ENCODE results near the gene BCL2.

Gene BCL2

DNA sequence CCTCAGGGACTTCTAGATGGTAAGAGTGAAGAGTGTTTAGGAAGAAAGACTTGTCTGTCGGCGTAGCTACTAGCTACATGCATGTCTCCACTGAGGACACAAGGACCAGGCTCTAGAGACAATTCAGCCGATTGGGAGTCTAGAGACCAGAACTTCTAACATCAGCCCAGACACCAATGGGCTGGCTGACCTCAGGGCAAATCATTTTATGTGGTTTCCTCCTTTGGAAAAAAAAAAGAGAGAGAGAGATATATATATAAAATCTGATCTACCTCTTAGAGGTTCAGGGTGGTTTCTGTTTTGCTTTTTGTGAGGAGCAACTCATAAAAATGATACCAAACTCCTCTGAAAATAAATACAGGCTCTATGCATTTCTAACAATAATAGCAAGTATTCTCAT lies 212.8 kb downstream of the BCL2 start:
- no peak for DNase-seq (ENCODE audit: low spot score)

DNA sequence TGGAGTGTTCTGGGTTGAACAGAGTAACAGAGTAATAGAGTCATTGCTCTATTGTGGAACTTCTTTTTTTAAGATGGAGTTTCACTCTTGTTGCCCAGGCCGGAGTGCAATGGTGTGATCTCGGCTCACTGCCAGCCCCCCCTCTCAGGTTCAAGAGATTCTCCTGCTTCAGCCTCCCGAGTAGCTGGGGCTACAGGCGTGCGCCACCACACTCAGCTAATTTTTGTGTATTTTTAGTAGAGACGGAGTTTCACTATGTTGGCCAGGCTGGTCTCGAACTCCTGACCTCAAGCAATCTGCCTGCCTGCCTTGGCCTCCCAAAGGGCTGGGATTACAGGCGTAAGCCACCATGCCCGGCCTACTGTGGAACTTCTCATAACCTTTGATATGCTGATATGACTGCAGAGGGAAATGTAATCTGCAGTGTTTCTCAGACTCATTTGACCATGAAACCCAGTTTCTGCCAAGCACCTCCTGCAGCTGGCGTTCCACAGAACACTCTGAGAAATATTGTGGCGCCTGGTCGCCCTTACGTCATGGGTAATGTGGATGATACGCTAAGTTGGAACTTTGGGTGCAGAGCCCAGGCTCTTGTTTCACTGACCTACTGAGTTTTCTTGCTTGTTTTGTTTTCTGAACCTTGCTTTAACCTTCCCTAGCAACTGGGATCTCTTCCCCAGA lies 213.8 kb downstream of the BCL2 start:
- DNase-seq (ENCODE audit: low spot score): no peak

DNA sequence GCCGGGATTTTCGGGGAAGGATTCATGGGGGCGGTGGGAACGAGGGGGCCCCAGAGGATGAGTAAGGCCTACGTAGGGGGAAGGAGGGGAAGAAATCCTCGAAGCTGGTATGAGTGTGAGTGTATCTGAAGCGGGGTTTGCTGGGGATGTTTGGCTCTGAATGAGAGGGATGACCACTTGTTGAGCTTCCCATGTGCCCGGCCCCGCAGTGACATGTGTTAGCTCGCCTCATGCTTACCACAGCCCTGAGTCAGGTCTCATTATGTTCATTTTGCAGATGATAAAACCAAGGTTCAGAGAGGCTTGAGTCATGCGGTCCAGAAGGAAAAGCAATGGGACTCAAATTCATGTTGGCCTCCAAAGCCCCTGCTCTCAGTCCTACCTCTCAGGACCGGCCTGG lies 214.7 kb downstream of the BCL2 start:
- DNase-seq (ENCODE audit: low spot score): no peak

GRCh38 chr18:63102941-63103744 lies 216.4 kb downstream of the BCL2 start:
- DNase-seq (ENCODE audit: low spot score): no peak

GRCh38 chr18:63100630-63101055 lies 218.9 kb downstream of the BCL2 start:
- DNase-seq (ENCODE audit: low spot score): no peak

DNA sequence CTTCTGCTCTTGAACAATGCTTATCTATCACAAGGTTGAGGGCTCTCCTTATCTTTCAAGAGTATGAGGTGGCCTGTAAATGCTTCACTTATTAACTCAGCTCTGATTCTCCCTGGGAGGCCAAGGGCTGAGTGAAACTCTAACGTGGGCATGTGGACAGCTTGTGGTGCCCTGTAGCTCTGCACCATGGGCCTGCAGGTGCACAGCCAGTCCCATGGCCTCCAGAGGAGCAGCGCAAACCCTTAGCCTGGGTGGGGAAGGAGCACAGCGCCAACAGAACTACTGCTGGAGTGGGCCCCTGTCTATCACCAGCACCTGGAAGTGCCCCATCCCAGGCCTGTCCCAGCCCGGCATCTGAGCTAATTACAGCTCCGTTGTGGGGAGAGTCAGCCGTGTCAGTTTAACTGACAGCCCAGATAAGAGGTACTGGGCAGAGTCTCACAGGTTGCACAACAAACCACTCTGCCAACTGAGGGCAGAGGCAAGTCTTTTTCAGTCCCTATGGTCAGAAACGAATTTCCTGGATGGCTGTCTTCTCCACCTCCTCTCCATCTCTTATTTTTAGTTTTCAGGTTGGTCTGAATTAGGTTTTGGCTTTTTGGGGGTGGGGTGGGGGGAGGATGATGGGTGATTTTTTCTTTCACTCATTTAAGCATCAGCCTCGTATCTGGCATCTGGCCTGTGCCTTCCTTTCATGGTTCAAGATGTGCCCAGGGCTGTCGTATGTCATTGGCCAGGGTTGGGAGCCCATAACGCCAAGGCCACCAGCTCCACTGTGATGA lies 219.5 kb downstream of the BCL2 start:
- DNase-seq (ENCODE audit: low spot score): no peak

DNA sequence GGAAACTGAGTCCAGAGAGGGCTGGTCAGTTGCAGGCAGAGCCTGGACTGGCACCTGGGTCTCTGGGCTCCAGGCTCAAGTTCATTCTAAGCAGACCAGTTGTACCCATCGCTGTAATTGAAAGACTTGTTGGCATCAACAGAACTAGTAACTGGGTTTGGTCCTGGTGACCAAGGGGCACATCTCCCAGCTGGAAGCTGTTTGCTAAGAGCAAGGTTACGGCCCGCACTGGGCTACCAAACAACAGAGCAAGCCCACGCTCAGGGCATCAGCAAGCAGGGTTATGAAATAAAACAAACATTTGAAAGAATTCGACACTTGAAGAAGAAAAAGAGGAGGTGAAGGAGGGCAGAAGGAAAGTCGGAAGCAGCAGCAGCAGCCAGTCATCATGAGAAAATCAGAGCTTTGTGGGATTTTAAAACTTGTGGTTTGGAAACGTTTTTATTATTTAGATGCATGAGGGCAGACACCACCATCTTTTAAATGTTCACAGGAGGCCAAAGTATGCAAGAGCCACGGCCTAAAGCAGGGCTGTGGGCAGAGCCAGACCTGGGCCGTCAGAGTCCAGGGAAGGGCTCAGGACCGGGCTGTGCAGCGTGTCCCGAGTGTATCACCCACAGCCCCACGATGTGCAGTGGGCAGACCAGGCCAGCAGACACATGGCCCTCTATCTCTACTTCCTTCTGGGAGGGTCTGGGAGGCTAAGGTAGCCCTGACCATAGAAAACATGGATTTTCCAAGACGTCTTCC lies 220.3 kb downstream of the BCL2 start:
- no peak for DNase-seq (ENCODE audit: low spot score)

DNA sequence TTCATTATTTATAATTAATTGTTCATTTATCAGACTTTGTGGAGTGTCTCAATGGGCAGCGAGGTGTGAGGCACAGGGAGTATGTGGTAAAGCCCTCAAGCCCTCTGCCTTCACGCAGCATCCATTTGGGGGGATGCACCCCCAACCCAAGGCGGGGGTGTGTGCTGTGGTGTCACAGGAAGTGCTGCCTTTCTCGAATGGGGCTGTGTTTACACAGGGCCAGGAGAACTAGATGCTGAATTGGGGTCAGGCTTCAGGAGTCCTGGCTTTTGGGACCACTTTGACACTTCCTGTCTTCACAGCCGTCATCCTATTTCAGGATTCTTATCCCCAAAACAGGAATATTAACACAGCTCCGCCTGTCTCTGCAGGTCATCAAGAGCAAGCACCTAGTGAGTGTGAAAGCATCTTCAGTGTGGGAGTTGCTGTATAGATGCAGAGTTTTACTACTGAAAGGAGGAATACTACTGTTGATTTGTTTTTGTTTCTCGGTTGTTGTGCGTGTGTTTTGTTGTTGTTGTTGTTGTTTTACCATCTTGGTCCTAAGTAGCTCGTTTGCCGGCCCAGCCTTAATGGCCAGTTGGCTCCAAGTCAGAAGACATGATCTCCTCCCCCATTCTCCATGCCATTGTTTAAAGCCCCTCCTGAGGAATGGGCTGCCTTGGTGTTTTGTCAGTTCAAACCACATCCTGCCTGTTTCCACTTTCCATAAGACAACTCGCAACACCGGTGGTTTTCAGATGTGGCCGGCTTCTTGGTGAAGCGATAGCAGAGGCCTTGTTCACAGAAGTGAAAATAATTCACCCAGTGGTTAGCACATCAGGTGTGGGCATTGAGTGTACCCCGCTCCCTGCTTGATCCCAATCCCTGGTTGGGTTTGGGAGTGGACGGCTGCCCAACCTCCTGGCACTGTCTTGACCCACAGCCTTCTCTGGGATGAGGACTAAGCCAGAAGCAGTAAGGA lies 221.3 kb downstream of the BCL2 start:
- peak; percentile 34 for DNase-seq (ENCODE audit: low spot score)

DNA sequence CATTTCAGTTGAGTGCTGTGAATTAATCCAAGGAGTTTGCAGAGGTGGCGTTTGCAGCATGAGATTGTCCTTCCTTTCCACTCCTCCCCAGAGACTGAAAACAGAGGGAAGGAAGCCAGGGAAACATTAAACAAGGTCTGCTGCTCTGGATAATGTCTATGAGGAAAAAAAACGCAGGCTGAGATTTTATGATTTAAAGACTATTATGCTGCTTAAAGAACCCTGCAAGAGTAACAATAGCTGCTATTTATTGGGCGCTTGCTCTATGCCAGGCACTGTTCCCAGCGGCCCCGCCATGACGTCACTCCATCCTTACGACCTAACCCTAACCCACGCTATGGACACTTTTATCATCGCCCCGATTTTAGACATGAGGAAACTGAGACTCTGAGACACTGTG lies 222.4 kb downstream of the BCL2 start:
- no peak for DNase-seq (ENCODE audit: low spot score)

DNA sequence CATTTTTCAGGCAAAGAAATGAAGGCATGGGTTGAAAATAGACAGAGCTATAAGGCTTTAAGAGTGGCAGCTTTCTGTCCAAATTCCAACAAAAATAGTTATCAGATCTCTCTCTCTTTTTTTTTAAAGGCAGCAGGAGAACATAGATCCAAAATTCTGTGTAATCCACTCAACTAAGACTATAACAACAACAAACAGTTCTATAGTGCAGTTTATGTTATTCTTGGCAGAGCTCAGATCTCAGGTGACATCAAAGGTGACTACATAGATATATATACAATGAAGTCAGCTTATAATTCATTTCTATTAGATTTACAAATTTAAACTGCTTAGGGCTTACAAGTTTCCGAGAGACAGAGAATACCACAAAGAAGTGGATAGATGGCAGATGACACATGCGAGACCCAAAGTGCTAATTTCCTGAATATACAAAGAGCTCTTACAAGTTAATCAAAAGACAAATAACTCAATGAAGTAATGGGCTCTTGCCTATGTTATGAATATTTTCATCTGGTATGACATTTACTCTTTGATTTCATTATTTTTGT lies 223.2 kb downstream of the BCL2 start:
- no peak for DNase-seq (ENCODE audit: low spot score)

DNA sequence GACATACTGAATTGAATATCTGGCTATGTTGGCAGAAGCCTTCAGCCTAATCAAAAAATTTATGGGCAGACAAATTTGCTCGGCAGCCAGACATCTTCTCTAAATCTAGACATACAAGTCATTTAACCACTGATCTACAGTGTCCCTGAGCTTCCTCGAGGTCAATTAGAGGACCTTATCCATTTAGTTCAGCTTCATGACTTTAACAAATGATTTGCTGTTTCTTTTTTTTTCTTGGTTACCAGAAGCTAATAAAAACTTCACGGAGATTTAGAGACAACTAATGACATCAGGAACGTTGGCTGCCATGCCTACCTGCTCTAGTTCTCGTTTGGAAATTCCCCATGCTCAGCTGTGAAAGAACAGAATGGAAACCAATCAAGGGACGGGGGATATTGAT lies 223.8 kb downstream of the BCL2 start:
- no peak for DNase-seq (ENCODE audit: low spot score)

DNA sequence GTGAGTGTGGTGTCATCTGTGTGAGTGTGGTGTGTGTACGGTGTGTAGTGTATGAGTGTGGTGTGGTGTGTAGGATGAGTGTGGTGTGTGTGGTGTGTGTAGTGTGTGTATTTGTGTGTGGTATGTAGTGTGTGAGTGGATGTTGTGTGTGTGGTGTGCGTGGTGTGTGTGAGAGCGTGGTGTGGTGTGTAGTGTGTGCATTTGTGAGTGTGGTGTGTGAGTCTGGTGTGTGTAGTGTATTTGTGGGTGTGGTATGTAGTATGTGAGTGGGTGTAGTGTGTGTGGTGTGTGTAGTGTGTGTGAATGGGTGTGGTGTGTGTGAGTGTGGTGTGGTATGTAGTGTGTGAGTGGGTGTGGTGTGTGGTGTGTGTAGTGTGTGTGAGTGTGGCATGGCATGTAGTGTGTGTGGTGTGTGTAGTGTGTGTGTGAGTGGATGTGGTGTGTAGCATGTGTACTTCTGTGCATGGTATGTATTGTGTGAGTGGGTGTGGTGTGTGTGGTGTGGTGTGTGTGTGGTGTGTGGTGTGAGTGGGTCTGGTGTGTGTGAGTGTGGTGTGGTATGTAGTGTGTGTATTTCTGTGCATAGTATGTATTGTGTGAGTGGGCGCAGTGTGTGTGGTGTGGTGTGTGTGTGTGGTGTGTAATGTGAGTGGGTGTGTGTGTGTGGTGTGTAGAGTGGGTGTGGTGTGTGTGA lies 227.8 kb downstream of the BCL2 start:
- DNase-seq (ENCODE audit: low spot score): no peak

DNA sequence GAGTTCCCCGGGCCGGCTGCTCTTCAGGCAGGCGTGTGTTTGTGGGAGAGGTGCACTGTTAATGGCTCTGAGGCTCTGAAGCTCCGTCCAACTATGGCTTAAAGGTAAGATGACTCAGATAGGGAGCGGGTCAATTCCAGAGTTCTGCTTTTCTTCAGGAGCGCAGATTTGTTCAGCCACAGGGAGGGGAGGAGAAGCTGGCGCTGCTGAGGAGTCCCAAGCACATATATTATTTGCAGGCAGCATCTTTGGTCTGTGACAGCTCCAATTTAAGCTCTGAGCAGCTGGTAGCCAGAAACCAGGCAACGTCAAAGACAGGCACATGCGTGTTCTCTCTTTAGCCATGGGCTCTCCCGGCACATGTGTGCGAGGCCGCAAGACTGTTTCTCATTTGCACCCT lies 229.2 kb downstream of the BCL2 start:
- DNase-seq (ENCODE audit: low spot score): no peak

DNA sequence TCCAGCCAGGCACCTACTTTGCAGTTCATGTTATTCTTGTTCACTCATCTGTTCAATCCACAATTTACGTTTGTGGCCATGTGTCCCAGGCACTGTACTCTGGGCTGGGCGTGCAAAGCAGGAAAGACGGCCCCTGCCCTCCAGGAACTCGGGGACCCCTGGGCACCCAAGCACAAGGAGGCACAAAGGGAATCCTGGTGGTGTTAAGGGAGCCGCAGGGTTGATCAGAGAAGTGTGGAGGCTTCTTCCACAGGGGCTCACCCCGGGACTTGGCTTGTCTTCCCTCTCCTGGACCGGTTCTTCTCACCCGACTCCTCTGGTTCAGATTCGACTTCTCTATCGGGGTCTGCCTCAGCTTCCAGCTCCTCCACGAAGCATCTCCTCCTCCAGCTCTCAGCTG lies 230.5 kb downstream of the BCL2 start:
- no peak for DNase-seq (ENCODE audit: low spot score)

DNA sequence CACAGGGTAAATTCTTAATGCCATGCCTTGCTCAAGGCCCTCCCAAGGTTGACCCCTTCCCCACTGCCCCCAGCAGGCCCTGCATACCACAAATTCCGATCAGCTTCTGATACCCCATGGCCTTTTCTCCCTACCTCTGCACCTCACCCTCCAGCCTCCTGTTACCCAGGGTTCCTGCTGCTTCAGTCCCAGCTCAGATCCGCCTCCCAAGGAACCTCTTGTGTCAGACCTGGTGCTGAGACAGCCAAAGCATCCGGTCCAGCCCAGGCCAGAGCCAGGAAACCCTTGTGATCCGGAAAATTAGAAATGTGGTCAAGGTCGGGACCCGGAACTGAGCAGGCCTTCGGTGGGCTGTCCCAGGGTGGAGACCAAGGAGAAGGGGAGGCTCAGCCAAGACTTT lies 231.3 kb downstream of the BCL2 start:
- DNase-seq (ENCODE audit: low spot score): no peak

DNA sequence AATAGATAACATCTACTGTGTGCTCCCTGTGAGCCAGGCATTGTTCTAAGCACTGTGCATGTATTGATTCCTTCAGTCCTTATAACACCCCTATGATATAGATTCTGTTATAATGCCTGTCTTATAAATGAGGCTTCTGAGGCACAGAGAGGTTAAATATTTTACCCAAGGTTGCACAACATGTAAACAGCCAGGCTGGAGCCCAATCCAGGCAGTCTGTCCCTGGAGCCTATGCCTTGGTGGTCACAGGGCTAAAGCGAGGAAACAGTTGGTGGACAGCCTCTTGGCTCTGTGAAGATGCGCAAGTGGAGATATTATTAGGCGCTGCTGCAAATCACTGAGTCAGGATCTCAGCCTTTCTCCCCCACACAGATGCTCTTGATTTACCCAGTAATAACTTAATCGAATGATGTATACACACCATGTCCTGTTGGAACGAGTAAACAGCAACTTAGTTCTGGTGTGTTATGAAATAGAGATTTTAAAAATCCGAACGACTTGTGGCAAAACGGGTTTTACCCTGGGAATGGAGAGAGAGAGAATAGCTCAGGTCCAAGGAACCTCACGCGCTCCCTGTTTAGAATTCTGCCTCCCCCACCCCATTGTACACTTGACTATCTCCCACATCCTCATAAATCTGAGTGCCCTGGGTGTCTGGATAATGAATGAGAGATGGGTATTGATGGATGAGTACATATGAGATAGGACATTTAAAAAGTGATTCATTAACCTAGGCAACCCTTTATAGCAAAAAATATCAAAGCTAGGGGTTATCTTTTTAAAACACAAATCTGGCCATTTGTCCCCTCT lies 231.9 kb downstream of the BCL2 start:
- DNase-seq (ENCODE audit: low spot score): no peak

DNA sequence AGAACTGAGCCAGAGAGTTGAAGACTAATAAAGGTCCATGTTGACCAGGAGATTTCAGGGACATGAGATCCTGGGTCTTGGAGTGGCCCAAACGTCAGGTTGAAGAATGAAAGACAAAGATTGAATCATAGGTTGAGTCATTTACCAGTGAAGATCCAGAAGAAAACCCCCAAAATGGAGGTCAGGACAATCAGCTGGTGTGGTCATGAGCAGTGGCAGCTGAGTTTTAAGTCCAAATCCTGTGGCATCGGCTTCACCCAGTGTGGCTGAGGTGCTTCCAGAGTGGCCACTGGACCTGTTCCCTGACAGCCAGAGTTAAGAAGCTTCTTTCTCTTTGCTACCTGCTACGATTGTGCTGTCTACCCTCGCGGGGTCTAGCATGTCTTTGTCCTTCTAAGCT lies 234.0 kb downstream of the BCL2 start:
- DNase-seq (ENCODE audit: low spot score): no peak

DNA sequence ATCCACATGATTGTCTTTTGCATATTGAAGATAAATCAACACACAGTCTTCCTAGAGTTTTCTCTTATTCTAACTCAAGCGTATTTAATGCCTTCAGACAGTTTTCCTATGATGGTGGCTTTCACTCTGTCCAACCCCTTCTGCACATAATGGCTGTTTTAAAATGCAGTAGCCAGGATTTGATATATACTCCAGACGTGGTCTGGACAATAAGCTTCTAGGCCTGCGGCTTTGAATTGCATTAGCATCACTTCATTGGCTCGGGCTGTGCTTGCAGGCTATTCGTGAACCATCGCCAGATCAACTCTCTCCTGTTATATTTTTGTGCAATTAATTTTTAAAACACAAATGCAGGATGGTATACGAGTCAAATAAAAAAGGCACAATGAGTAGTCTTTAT lies 235.3 kb downstream of the BCL2 start:
- no peak for DNase-seq (ENCODE audit: low spot score)

DNA sequence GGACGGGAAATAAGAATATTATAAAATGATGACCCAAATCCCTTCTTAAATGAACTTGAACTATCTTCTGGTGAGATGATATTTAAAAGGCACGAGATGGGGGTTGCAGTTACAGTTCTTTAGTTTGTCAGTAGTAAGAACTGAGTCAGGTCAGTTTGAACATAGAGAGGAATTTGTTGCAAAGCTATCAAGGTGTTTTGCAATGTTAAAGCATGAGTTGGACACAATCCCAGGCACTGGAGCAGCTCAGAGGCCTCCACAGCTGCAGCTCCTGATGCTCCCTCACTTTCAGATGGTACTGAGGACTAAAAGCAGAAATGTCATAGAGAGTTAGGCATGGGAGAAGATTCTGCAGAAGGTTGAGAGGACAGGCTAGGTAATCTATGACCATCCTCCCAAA lies 236.0 kb downstream of the BCL2 start:
- DNase-seq (ENCODE audit: low spot score): no peak
